ENCODE data around the gene DTX3L.

DNA sequence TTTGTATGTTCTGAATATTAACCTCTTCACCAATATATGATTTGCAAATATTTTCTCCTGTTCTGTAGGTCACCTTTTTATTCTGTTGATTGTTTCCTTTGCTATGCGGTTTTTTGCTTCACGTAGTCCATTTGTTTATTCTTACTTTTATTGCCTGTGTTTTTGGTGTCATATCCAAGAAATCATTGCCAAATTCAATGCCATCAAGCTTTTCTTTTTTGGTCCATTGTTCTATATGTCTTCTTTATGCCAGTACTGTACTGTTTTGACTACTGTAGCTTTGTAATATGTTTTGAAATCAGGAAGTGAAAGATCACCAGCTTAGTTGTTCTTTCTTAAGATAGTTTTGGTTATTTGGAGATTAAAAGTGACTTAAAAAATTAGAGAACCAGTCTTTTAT is 17.5 kb downstream of the DTX3L start:
- TF ChIP-seq EZH2 (IDR thresholded peaks at IDR 0.05; ENCODE audit: low read depth, low read length, severe bottlenecking) (no peak), SIN3A (conservative IDR thresholded peaks at IDR 0.05 in 1 of 2, IDR thresholded peaks at IDR 0.05 in 1 of 2; ENCODE audit: low read depth in 1 of 2, low read length in 2 of 2) (no peak), RXRA (IDR thresholded peaks at IDR 0.05; ENCODE audit: insufficient read depth, low read depth, low read length) (no peak), BRCA1 (IDR thresholded peaks at IDR 0.05; ENCODE audit: low read depth, low read length) (no peak), POLR2AphosphoS5 (IDR thresholded peaks at IDR 0.05; ENCODE audit: low read depth, low read length) (no peak)
